RWPE2 (cell line): ENCODE data around the gene SELENOI.
A peak's percentile ranks its signal among the peaks of the same experiment; 100 is the strongest.

ENCODE experiments used
- ATAC-seq: fragments of 200-7000 bp; cut with Tn5 transposase; 3 replicates; pipeline ENCODE4 v1.9.1; 2021; ENCODE audit warnings: low read depth
- DNase-seq: peaks from one replicate; pipeline ENCODE4 v3.0.0-alpha.2; 2020; ENCODE audit warnings: low spot score
- H3K27ac ChIP-seq: fragments of 450-650 bp; 2 replicates; pipeline ENCODE4 v1.5.1; 2017; ENCODE audit warnings: mild to moderate bottlenecking; ENCODE audit not compliant: poor library complexity, severe bottlenecking
- H3K27me3 ChIP-seq: fragments of 250-450 bp; sonication (Bioruptor Pico); 2 replicates; pipeline ENCODE4 v1.5.1; 2021; ENCODE audit warnings: mild to moderate bottlenecking, moderate library complexity; ENCODE audit not compliant: insufficient read depth, poor library complexity, severe bottlenecking
- H3K36me3 ChIP-seq: fragments of 250-450 bp; sonication (Bioruptor Pico); 2 replicates; pipeline ENCODE4 v1.5.1; 2020; ENCODE audit warnings: low read depth, mild to moderate bottlenecking, moderate library complexity
- H3K4me1 ChIP-seq: fragments of 250-450 bp; sonication (Bioruptor Pico); 2 replicates; pipeline ENCODE4 v1.5.1; 2021; ENCODE audit warnings: mild to moderate bottlenecking, moderate library complexity; ENCODE audit not compliant: insufficient read depth, poor library complexity, severe bottlenecking
- H3K4me3 ChIP-seq: fragments of 250-450 bp; sonication (Bioruptor Pico); 2 replicates; pipeline ENCODE4 v1.5.1; 2021; ENCODE audit warnings: mild to moderate bottlenecking, moderate library complexity; ENCODE audit not compliant: severe bottlenecking
- H3K9me3 ChIP-seq: fragments of 250-450 bp; sonication (Bioruptor Pico); 2 replicates; pipeline ENCODE4 v1.5.1; 2021; ENCODE audit warnings: mild to moderate bottlenecking, moderate library complexity; ENCODE audit not compliant: severe bottlenecking
- TF ChIP-seq, protein P1 (sequence below): fragments of 450-650 bp; IDR thresholded peaks from one replicate; pipeline ENCODE4 v1.5.1; 2017; ENCODE audit warnings: mild to moderate bottlenecking, moderate library complexity; ENCODE audit not compliant: poor library complexity, severe bottlenecking

The SELENOI gene

GRCh38 chr2:26355038-26355995 lies 9.4 kb downstream of the SELENOI start:
- Histone ChIP-seq H3K4me1 (peaks cover 32% of the 10 kb centered on the region), H3K36me3 (peaks cover 12% of the 10 kb centered on the region), H3K27ac (peak overlapping the region; percentile 33), H3K9me3 (no peaks in the 10 kb centered on the region), H3K27me3 (no peaks in the 10 kb centered on the region), H3K4me3 (no peak overlapping the region)
- no peak for DNase-seq
- TF ChIP-seq, protein P1, sequence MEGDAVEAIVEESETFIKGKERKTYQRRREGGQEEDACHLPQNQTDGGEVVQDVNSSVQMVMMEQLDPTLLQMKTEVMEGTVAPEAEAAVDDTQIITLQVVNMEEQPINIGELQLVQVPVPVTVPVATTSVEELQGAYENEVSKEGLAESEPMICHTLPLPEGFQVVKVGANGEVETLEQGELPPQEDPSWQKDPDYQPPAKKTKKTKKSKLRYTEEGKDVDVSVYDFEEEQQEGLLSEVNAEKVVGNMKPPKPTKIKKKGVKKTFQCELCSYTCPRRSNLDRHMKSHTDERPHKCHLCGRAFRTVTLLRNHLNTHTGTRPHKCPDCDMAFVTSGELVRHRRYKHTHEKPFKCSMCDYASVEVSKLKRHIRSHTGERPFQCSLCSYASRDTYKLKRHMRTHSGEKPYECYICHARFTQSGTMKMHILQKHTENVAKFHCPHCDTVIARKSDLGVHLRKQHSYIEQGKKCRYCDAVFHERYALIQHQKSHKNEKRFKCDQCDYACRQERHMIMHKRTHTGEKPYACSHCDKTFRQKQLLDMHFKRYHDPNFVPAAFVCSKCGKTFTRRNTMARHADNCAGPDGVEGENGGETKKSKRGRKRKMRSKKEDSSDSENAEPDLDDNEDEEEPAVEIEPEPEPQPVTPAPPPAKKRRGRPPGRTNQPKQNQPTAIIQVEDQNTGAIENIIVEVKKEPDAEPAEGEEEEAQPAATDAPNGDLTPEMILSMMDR, result no peak
- ATAC-seq, result peak; percentile 93

DNA sequence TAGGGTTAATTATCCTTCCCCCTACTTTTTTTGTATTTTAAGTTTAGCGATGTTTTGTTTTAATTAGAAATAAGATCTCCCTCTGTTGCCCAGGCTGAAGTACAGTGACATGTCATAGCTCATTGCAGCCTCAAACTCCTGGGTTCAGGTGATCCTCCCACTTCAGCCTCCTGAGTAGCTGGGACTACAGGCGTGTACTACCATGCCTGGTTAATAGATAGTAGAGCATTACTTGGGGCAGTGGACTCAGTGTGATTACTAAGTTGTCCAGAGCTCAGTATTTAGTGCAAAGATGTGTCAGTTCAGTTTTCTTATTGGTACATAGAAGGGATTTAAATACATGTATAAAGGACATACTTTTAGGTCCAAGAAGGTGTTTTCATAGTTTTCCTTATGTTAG lies 10.2 kb downstream of the SELENOI start:
- Histone ChIP-seq H3K36me3 (peaks cover 12% of the 10 kb centered on the region), H3K9me3 (no peaks in the 10 kb centered on the region), H3K27ac (peak overlapping the region; percentile 33), H3K4me1 (peaks cover 32% of the 10 kb centered on the region), H3K4me3 (no peak overlapping the region), H3K27me3 (no peaks in the 10 kb centered on the region)
- no peak for DNase-seq
- TF ChIP-seq, protein P1, result no peak
- ATAC-seq, result no peak

GRCh38 chr2:26356771-26357170 lies 10.8 kb downstream of the SELENOI start:
- TF ChIP-seq, protein P1, result no peak
- DNase-seq, result no peak
- ATAC-seq, result no peak
- Histone ChIP-seq H3K4me3 (no peak overlapping the region), H3K9me3 (no peaks in the 10 kb centered on the region), H3K27ac (no peak overlapping the region), H3K4me1 (peaks cover 32% of the 10 kb centered on the region), H3K27me3 (no peaks in the 10 kb centered on the region), H3K36me3 (peaks cover 12% of the 10 kb centered on the region)

DNA sequence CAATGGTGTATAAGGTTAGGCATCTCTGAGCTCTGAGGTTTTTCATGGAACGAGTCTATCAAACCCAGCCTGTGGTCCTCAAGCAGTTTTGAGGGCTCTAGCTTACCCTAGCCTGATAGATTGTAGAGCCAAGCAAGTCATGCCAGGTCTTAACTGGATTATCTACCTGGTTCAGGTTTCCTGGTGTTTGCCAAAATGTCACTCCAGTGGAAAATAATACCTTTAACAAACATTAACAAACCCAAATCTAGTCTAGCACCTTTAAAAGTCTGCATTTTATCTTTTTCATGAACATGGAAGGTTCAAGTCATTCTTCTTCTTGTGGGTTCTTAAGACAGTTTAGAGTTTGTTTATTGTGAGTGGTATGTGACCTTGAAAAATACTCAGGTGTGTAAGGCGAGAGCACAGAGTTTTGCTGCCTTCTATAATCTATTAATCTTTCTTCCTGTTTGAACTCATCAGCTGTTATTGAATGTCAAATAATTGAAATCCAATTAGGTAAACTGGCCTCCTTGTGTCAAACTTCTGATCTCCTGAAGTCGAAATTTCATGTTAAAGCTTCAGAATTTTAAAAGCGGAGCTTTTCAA lies 14.0 kb downstream of the SELENOI start:
- ATAC-seq (no peak), DNase-seq (no peak)
- Histone ChIP-seq H3K36me3 (peaks cover 30% of the 10 kb centered on the region), H3K27ac (no peak overlapping the region), H3K4me3 (no peak overlapping the region), H3K9me3 (no peaks in the 10 kb centered on the region), H3K4me1 (peaks cover 25% of the 10 kb centered on the region), H3K27me3 (no peaks in the 10 kb centered on the region)
- TF ChIP-seq, protein P1, result no peak
